GM23338 (cell line): ENCODE measurements around the gene SORL1. TPM values are rescaled to one million over a fixed set of nuclear protein-coding genes. Genes with fewer than 3 reads are reported as not detected.

Experiments
- ATAC-seq: fragments of 200-7000 bp; cut with Tn5 transposase; 3 replicates; pipeline ENCODE4 v1.9.1; 2020
- DNase-seq: peaks from one replicate; pipeline ENCODE4 v3.0.0-alpha.2; 2015; ENCODE audit warnings: low spot score
- H2AFZ ChIP-seq: fragments of 200-600 bp; sonication (generic); 2 replicates; pipeline ENCODE4 v1.8.0; 2016; ENCODE audit warnings: antibody characterized with exemption, mild to moderate bottlenecking, moderate library complexity
- H3F3A ChIP-seq: fragments of 200-600 bp; sonication (generic); replicated peaks from 2 replicates; pipeline ENCODE4 v1.8.0; 2017; ENCODE audit warnings: antibody characterized with exemption, mixed run types, low read depth
- H3K27ac ChIP-seq: fragments of 200-600 bp; sonication (generic); 2 replicates; pipeline ENCODE4 v1.6.1; 2016; ENCODE audit warnings: low read depth
- H3K27me3 ChIP-seq: fragments of 200-600 bp; sonication (generic); 2 replicates; pipeline ENCODE4 v1.8.0; 2016; ENCODE audit warnings: mild to moderate bottlenecking, mixed run types, moderate library complexity; ENCODE audit not compliant: insufficient read depth
- H3K36me3 ChIP-seq: fragments of 200-600 bp; sonication (generic); 2 replicates; pipeline ENCODE4 v1.8.0; 2016; ENCODE audit warnings: mild to moderate bottlenecking; ENCODE audit not compliant: insufficient read depth
- H3K4me1 ChIP-seq: fragments of 200-600 bp; sonication (generic); 2 replicates; pipeline ENCODE4 v1.8.0; 2016; ENCODE audit warnings: mild to moderate bottlenecking, moderate library complexity; ENCODE audit not compliant: insufficient read depth
- H3K4me2 ChIP-seq: fragments of 200-600 bp; sonication (generic); 2 replicates; pipeline ENCODE4 v1.7.1; 2017; ENCODE audit warnings: mixed run types
- H3K4me3 ChIP-seq: fragments of 200-600 bp; sonication (generic); 2 replicates; pipeline ENCODE4 v1.6.1; 2016; ENCODE audit warnings: mixed run types
- H3K79me2 ChIP-seq: fragments of 200-600 bp; sonication (generic); replicated peaks from 2 replicates; pipeline ENCODE4 v1.8.0; 2017; ENCODE audit warnings: mild to moderate bottlenecking; ENCODE audit not compliant: insufficient read depth
- H3K9me2 ChIP-seq: fragments of 200-600 bp; sonication (generic); 2 replicates; pipeline ENCODE4 v1.8.0; 2017; ENCODE audit not compliant: insufficient read depth
- H4K20me1 ChIP-seq: fragments of 200-600 bp; sonication (generic); replicated peaks from 2 replicates; pipeline ENCODE4 v1.8.0; 2017; ENCODE audit warnings: mild to moderate bottlenecking; ENCODE audit not compliant: insufficient read depth
- H3K27ac Mint-ChIP-seq: 2 replicates; pipeline ENCODE4 v1.8.0; 2020; ENCODE audit warnings: inconsistent platforms, mild to moderate bottlenecking, moderate library complexity, mixed read lengths
- H3K27me3 Mint-ChIP-seq: 3 replicates; pipeline ENCODE4 v1.8.0; 2022; ENCODE audit warnings: low read depth, mild to moderate bottlenecking, moderate library complexity, mixed read lengths, inconsistent platforms; ENCODE audit not compliant: insufficient read depth, poor library complexity
- H3K36me3 Mint-ChIP-seq: 3 replicates; pipeline ENCODE4 v1.8.0; 2021; ENCODE audit warnings: low read depth, mild to moderate bottlenecking, inconsistent platforms, moderate library complexity, mixed read lengths
- H3K4me1 Mint-ChIP-seq: 3 replicates; pipeline ENCODE4 v1.8.0; 2020; ENCODE audit warnings: mild to moderate bottlenecking, inconsistent platforms, mixed read lengths
- H3K4me3 Mint-ChIP-seq: 3 replicates; pipeline ENCODE4 v1.8.0; 2021; ENCODE audit warnings: moderate library complexity, mild to moderate bottlenecking, inconsistent platforms, mixed read lengths
- H3K9me3 Mint-ChIP-seq: 3 replicates; pipeline ENCODE4 v1.8.0; 2020; ENCODE audit warnings: moderate library complexity, mild to moderate bottlenecking, inconsistent platforms, mixed read lengths
- CTCF ChIP-seq, 2 experiments: fragments of 200-600 bp in 1 of 2; sonication (generic) in 1 of 2; conservative IDR thresholded peaks; 2 replicates each; pipeline versions ENCODE4 v1.5.1 to v1.6.1; 2016 to 2017; ENCODE audit warnings: antibody characterized with exemption in 2 of 2, low read depth in 2 of 2, mild to moderate bottlenecking in 2 of 2, moderate library complexity in 1 of 2
- ETS1 ChIP-seq: IDR thresholded peaks from 2 replicates; pipeline ENCODE4 v1.6.1; 2016; ENCODE audit warnings: antibody characterized with exemption
- EZH2 ChIP-seq: fragments of 200-600 bp; sonication (generic); IDR thresholded peaks from one replicate; pipeline ENCODE4 v1.8.0; 2017; ENCODE audit warnings: antibody characterized with exemption, mild to moderate bottlenecking, low read depth; ENCODE audit not compliant: unreplicated experiment
- NANOG ChIP-seq: IDR thresholded peaks from 2 replicates; pipeline ENCODE4 v1.6.1; 2016; ENCODE audit warnings: antibody characterized with exemption, borderline replicate concordance
- POLR2AphosphoS5 ChIP-seq: IDR thresholded peaks from 2 replicates; pipeline ENCODE4 v1.6.1; 2016; ENCODE audit warnings: antibody characterized with exemption, low read depth
- REST ChIP-seq: IDR thresholded peaks from one replicate; pipeline ENCODE4 v1.6.1; 2018; ENCODE audit warnings: antibody characterized with exemption; ENCODE audit not compliant: unreplicated experiment
- ZNF114 ChIP-seq: fragments of 250-450 bp; sonication (Bioruptor Pico); IDR thresholded peaks from 2 replicates; pipeline ENCODE4 v1.5.0; 2020; ENCODE audit warnings: mild to moderate bottlenecking, moderate library complexity
- ZNF331 ChIP-seq: fragments of 250-450 bp; sonication (Bioruptor Pico); IDR thresholded peaks from 2 replicates; pipeline ENCODE4 v1.5.0; 2020; ENCODE audit warnings: low read depth, mild to moderate bottlenecking, moderate library complexity
- ZNF462 ChIP-seq: fragments of 250-450 bp; sonication (Bioruptor Pico); IDR thresholded peaks from 2 replicates; pipeline ENCODE4 v1.5.0; 2020; ENCODE audit warnings: mild to moderate bottlenecking, moderate library complexity
- polyA plus RNA-seq: library from polyadenylated mRNA; unstranded; fragments of >200 nt; fragmentation: Nextera tagmentation; extraction: Ambion mirVana; gene quantifications from 2 replicates; pipeline ENCODE4 v1.2.1, GENCODE V29; 2016
- total RNA-seq: library from RNA; depleted of rRNA; stranded (reverse); fragments of >200 nt; shearing (Covaris generic); gene quantifications from 2 replicates; pipeline ENCODE4 v1.2.3, GENCODE V29; 2014

SORL1 gene
- total and polyA plus RNA-seq, 2 experiments from 2014 or later: 23.0 to 78.8 TPM

GRCh38 chr11:121482231-121483129 lies 30.4 kb downstream of the SORL1 start:
- H3K9me2 ChIP-seq: no peaks in the 10 kb centered on the region
- peaks cover 35% of the 10 kb centered on the region for H3K4me1 ChIP-seq
- H3K27ac ChIP-seq: no peak overlapping the region
- ATAC-seq: no peak
- H3K4me2 ChIP-seq: no peak overlapping the region
- Mint-ChIP-seq H3K4me3 (no peak overlapping the region), H3K27me3 (peaks cover 8% of the 10 kb centered on the region), H3K27ac (peak overlapping the region; percentile 60), H3K36me3 (peaks cover 28% of the 10 kb centered on the region), H3K4me1 (peaks cover 47% of the 10 kb centered on the region), H3K9me3 (no peaks in the 10 kb centered on the region)
- no peaks in the 10 kb centered on the region for H3K27me3 ChIP-seq
- no peak overlapping the region for H2AFZ ChIP-seq
- no peak for DNase-seq
- TF ChIP-seq ZNF331 (no peak), ZNF114 (CRISPR knock-in tag) (no peak), ZNF462 (CRISPR knock-in tag) (no peak), REST (no peak), ETS1 (no peak), NANOG (no peak), CTCF (conservative IDR thresholded peaks at IDR 0.05; ENCODE audit: low read depth in 2 of 2) (no peak), POLR2AphosphoS5 (no peak), EZH2 (no peak)
- H3K4me3 ChIP-seq: no peak overlapping the region
- H3F3A ChIP-seq: peaks cover 13% of the 10 kb centered on the region
- peaks cover 34% of the 10 kb centered on the region for H3K79me2 ChIP-seq
- H4K20me1 ChIP-seq: no peaks in the 10 kb centered on the region; the same call in 1 of the 2 replicates
- H3K36me3 ChIP-seq: peaks cover 10% of the 10 kb centered on the region; the same call in 1 of the 2 replicates
